GM23338 (cell line): ENCODE results near the gene RFX6. TPM values are rescaled to one million over a fixed set of nuclear protein-coding genes. Genes with fewer than 3 reads are reported as not detected.

Experiments
- ATAC-seq: fragments of 200-7000 bp; cut with Tn5 transposase; 3 replicates; pipeline ENCODE4 v1.9.1; 2020
- DNase-seq: peaks from one replicate; pipeline ENCODE4 v3.0.0-alpha.2; 2015; ENCODE audit warnings: low spot score
- H2AFZ ChIP-seq: fragments of 200-600 bp; sonication (generic); 2 replicates; pipeline ENCODE4 v1.8.0; 2016; ENCODE audit warnings: antibody characterized with exemption, mild to moderate bottlenecking, moderate library complexity
- H3F3A ChIP-seq: fragments of 200-600 bp; sonication (generic); replicated peaks from 2 replicates; pipeline ENCODE4 v1.8.0; 2017; ENCODE audit warnings: antibody characterized with exemption, mixed run types, low read depth
- H3K27ac ChIP-seq: fragments of 200-600 bp; sonication (generic); 2 replicates; pipeline ENCODE4 v1.6.1; 2016; ENCODE audit warnings: low read depth
- H3K27me3 ChIP-seq: fragments of 200-600 bp; sonication (generic); 2 replicates; pipeline ENCODE4 v1.8.0; 2016; ENCODE audit warnings: mild to moderate bottlenecking, mixed run types, moderate library complexity; ENCODE audit not compliant: insufficient read depth
- H3K36me3 ChIP-seq: fragments of 200-600 bp; sonication (generic); 2 replicates; pipeline ENCODE4 v1.8.0; 2016; ENCODE audit warnings: mild to moderate bottlenecking; ENCODE audit not compliant: insufficient read depth
- H3K4me1 ChIP-seq: fragments of 200-600 bp; sonication (generic); 2 replicates; pipeline ENCODE4 v1.8.0; 2016; ENCODE audit warnings: mild to moderate bottlenecking, moderate library complexity; ENCODE audit not compliant: insufficient read depth
- H3K4me2 ChIP-seq: fragments of 200-600 bp; sonication (generic); 2 replicates; pipeline ENCODE4 v1.7.1; 2017; ENCODE audit warnings: mixed run types
- H3K4me3 ChIP-seq: fragments of 200-600 bp; sonication (generic); 2 replicates; pipeline ENCODE4 v1.6.1; 2016; ENCODE audit warnings: mixed run types
- H3K79me2 ChIP-seq: fragments of 200-600 bp; sonication (generic); replicated peaks from 2 replicates; pipeline ENCODE4 v1.8.0; 2017; ENCODE audit warnings: mild to moderate bottlenecking; ENCODE audit not compliant: insufficient read depth
- H3K9me2 ChIP-seq: fragments of 200-600 bp; sonication (generic); 2 replicates; pipeline ENCODE4 v1.8.0; 2017; ENCODE audit not compliant: insufficient read depth
- H4K20me1 ChIP-seq: fragments of 200-600 bp; sonication (generic); replicated peaks from 2 replicates; pipeline ENCODE4 v1.8.0; 2017; ENCODE audit warnings: mild to moderate bottlenecking; ENCODE audit not compliant: insufficient read depth
- H3K27ac Mint-ChIP-seq: 2 replicates; pipeline ENCODE4 v1.8.0; 2020; ENCODE audit warnings: inconsistent platforms, mild to moderate bottlenecking, moderate library complexity, mixed read lengths
- H3K27me3 Mint-ChIP-seq: 3 replicates; pipeline ENCODE4 v1.8.0; 2022; ENCODE audit warnings: low read depth, mild to moderate bottlenecking, moderate library complexity, mixed read lengths, inconsistent platforms; ENCODE audit not compliant: insufficient read depth, poor library complexity
- H3K36me3 Mint-ChIP-seq: 3 replicates; pipeline ENCODE4 v1.8.0; 2021; ENCODE audit warnings: low read depth, mild to moderate bottlenecking, inconsistent platforms, moderate library complexity, mixed read lengths
- H3K4me1 Mint-ChIP-seq: 3 replicates; pipeline ENCODE4 v1.8.0; 2020; ENCODE audit warnings: mild to moderate bottlenecking, inconsistent platforms, mixed read lengths
- H3K4me3 Mint-ChIP-seq: 3 replicates; pipeline ENCODE4 v1.8.0; 2021; ENCODE audit warnings: moderate library complexity, mild to moderate bottlenecking, inconsistent platforms, mixed read lengths
- H3K9me3 Mint-ChIP-seq: 3 replicates; pipeline ENCODE4 v1.8.0; 2020; ENCODE audit warnings: moderate library complexity, mild to moderate bottlenecking, inconsistent platforms, mixed read lengths
- CREB1 ChIP-seq: fragments of 250-450 bp; sonication (Bioruptor Pico); IDR thresholded peaks from 2 replicates; pipeline ENCODE4 v1.5.0; 2020; ENCODE audit warnings: low read depth, mild to moderate bottlenecking, moderate library complexity
- CTCF ChIP-seq, 2 experiments: fragments of 200-600 bp in 1 of 2; sonication (generic) in 1 of 2; conservative IDR thresholded peaks; 2 replicates each; pipeline versions ENCODE4 v1.5.1 to v1.6.1; 2016 to 2017; ENCODE audit warnings: antibody characterized with exemption in 2 of 2, low read depth in 2 of 2, mild to moderate bottlenecking in 2 of 2, moderate library complexity in 1 of 2
- EZH2phosphoT487 ChIP-seq: fragments of 200-600 bp; sonication (generic); IDR thresholded peaks from one replicate; pipeline ENCODE4 v1.8.1; 2018; ENCODE audit warnings: antibody characterized with exemption; ENCODE audit not compliant: unreplicated experiment
- JUNB ChIP-seq: IDR thresholded peaks from one replicate; pipeline ENCODE4 v1.6.1; 2016; ENCODE audit warnings: antibody characterized with exemption; ENCODE audit not compliant: unreplicated experiment
- STAT1 ChIP-seq: IDR thresholded peaks from one replicate; pipeline ENCODE4 v1.6.1; 2016; ENCODE audit warnings: antibody characterized with exemption; ENCODE audit not compliant: unreplicated experiment
- polyA plus RNA-seq: library from polyadenylated mRNA; unstranded; fragments of >200 nt; fragmentation: Nextera tagmentation; extraction: Ambion mirVana; gene quantifications from 2 replicates; pipeline ENCODE4 v1.2.1, GENCODE V29; 2016
- total RNA-seq: library from RNA; depleted of rRNA; stranded (reverse); fragments of >200 nt; shearing (Covaris generic); gene quantifications from 2 replicates; pipeline ENCODE4 v1.2.3, GENCODE V29; 2014
- TF ChIP-seq, protein P1 (sequence below): fragments of 250-450 bp; sonication (Bioruptor Pico); IDR thresholded peaks from 2 replicates; pipeline ENCODE4 v1.5.0; 2020; ENCODE audit warnings: mild to moderate bottlenecking, moderate library complexity
- TF ChIP-seq, protein P2 (sequence below): IDR thresholded peaks from one replicate; pipeline ENCODE4 v1.6.1; 2018; ENCODE audit warnings: antibody characterized with exemption; ENCODE audit not compliant: unreplicated experiment

Gene RFX6
- total and polyA plus RNA-seq, 2 experiments from 2014 or later, result 0.35 TPM; not detected in 1

DNA sequence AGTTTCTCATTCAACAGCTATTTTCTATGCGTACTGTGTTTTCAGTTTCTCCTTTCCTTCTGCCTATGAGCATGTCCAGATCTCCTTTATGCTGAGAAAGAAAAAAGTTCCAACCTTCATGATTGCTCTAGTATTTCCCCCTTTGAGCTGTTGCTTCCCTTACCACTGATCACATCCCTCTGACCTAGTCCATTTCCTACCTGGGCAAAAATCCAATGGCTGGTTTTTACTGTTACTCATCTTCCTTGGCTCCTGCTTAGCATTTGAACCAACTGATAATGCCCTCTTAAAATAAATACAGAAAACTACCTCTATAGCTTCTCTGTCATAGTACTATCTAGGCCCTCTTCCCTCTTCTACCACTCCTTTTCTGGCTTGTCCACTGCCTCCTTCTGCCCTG is 6.0 kb downstream of the RFX6 start:
- no peak overlapping the region for H3K4me3 ChIP-seq
- H3K27ac Mint-ChIP-seq, result no peak overlapping the region
- H3K9me3 Mint-ChIP-seq, result no peaks in the 10 kb centered on the region
- H3K27ac ChIP-seq, result no peak overlapping the region
- DNase-seq (no peak), ATAC-seq (no peak)
- no peaks in the 10 kb centered on the region for H3K4me1 ChIP-seq
- H3K27me3 Mint-ChIP-seq, result peaks cover 7% of the 10 kb centered on the region
- 0 out of 2 replicates have a peak, but pooled peaks cover 2% of the 10 kb centered on the region for H4K20me1 ChIP-seq
- TF ChIP-seq, protein P1, sequence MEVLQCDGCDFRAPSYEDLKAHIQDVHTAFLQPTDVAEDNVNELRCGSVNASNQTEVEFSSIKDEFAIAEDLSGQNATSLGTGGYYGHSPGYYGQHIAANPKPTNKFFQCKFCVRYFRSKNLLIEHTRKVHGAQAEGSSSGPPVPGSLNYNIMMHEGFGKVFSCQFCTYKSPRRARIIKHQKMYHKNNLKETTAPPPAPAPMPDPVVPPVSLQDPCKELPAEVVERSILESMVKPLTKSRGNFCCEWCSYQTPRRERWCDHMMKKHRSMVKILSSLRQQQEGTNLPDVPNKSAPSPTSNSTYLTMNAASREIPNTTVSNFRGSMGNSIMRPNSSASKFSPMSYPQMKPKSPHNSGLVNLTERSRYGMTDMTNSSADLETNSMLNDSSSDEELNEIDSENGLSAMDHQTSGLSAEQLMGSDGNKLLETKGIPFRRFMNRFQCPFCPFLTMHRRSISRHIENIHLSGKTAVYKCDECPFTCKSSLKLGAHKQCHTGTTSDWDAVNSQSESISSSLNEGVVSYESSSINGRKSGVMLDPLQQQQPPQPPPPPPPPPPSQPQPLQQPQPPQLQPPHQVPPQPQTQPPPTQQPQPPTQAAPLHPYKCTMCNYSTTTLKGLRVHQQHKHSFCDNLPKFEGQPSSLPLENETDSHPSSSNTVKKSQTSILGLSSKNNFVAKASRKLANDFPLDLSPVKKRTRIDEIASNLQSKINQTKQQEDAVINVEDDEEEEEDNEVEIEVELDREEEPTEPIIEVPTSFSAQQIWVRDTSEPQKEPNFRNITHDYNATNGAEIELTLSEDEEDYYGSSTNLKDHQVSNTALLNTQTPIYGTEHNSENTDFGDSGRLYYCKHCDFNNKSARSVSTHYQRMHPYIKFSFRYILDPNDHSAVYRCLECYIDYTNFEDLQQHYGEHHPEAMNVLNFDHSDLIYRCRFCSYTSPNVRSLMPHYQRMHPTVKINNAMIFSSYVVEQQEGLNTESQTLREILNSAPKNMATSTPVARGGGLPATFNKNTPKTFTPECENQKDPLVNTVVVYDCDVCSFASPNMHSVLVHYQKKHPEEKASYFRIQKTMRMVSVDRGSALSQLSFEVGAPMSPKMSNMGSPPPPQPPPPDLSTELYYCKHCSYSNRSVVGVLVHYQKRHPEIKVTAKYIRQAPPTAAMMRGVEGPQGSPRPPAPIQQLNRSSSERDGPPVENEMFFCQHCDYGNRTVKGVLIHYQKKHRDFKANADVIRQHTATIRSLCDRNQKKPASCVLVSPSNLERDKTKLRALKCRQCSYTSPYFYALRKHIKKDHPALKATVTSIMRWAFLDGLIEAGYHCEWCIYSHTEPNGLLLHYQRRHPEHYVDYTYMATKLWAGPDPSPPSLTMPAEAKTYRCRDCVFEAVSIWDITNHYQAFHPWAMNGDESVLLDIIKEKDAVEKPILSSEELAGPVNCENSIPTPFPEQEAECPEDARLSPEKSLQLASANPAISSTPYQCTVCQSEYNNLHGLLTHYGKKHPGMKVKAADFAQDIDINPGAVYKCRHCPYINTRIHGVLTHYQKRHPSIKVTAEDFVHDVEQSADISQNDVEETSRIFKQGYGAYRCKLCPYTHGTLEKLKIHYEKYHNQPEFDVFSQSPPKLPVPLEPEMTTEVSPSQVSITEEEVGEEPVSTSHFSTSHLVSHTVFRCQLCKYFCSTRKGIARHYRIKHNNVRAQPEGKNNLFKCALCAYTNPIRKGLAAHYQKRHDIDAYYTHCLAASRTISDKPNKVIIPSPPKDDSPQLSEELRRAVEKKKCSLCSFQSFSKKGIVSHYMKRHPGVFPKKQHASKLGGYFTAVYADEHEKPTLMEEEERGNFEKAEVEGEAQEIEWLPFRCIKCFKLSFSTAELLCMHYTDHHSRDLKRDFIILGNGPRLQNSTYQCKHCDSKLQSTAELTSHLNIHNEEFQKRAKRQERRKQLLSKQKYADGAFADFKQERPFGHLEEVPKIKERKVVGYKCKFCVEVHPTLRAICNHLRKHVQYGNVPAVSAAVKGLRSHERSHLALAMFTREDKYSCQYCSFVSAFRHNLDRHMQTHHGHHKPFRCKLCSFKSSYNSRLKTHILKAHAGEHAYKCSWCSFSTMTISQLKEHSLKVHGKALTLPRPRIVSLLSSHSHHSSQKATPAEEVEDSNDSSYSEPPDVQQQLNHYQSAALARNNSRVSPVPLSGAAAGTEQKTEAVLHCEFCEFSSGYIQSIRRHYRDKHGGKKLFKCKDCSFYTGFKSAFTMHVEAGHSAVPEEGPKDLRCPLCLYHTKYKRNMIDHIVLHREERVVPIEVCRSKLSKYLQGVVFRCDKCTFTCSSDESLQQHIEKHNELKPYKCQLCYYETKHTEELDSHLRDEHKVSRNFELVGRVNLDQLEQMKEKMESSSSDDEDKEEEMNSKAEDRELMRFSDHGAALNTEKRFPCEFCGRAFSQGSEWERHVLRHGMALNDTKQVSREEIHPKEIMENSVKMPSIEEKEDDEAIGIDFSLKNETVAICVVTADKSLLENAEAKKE, result no peak
- TF ChIP-seq STAT1, result no peak
- TF ChIP-seq CTCF (conservative IDR thresholded peaks at IDR 0.05; ENCODE audit: low read depth in 2 of 2), result no peak
- no peak for TF ChIP-seq EZH2phosphoT487
- TF ChIP-seq JUNB, result no peak
- TF ChIP-seq, protein P2, sequence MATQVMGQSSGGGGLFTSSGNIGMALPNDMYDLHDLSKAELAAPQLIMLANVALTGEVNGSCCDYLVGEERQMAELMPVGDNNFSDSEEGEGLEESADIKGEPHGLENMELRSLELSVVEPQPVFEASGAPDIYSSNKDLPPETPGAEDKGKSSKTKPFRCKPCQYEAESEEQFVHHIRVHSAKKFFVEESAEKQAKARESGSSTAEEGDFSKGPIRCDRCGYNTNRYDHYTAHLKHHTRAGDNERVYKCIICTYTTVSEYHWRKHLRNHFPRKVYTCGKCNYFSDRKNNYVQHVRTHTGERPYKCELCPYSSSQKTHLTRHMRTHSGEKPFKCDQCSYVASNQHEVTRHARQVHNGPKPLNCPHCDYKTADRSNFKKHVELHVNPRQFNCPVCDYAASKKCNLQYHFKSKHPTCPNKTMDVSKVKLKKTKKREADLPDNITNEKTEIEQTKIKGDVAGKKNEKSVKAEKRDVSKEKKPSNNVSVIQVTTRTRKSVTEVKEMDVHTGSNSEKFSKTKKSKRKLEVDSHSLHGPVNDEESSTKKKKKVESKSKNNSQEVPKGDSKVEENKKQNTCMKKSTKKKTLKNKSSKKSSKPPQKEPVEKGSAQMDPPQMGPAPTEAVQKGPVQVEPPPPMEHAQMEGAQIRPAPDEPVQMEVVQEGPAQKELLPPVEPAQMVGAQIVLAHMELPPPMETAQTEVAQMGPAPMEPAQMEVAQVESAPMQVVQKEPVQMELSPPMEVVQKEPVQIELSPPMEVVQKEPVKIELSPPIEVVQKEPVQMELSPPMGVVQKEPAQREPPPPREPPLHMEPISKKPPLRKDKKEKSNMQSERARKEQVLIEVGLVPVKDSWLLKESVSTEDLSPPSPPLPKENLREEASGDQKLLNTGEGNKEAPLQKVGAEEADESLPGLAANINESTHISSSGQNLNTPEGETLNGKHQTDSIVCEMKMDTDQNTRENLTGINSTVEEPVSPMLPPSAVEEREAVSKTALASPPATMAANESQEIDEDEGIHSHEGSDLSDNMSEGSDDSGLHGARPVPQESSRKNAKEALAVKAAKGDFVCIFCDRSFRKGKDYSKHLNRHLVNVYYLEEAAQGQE, result no peak
- TF ChIP-seq CREB1 (CRISPR knock-in tag), result no peak
- H2AFZ ChIP-seq, result no peak overlapping the region
- H3K4me2 ChIP-seq, result no peak overlapping the region
- H3K4me3 Mint-ChIP-seq, result no peak overlapping the region
- H3K9me2 ChIP-seq, result no peaks in the 10 kb centered on the region
- peaks cover 5% of the 10 kb centered on the region for H3K4me1 Mint-ChIP-seq
- H3K27me3 ChIP-seq, result peaks cover 17% of the 10 kb centered on the region
- H3K36me3 Mint-ChIP-seq, result no peaks in the 10 kb centered on the region
- H3F3A ChIP-seq, result no peaks in the 10 kb centered on the region
- no peaks in the 10 kb centered on the region for H3K36me3 ChIP-seq
- H3K79me2 ChIP-seq, result no peaks in the 10 kb centered on the region
